ENCODE data around the gene ATXN7. TPM values are rescaled to one million over a fixed set of nuclear protein-coding genes. Genes with fewer than 3 reads are reported as not detected.

ATXN7 gene
- total RNA-seq, 2 experiments from 2014 or later = 15.2 to 35.2 TPM

- H3K79me2 ChIP-seq (ENCODE audit: insufficient read depth, low read depth, low read length) = peaks cover 92% of the 10 kb centered on the region
- H4K20me1 ChIP-seq (ENCODE audit: insufficient read depth, low read length) = peaks cover 58% of the 10 kb centered on the region
- H3K9me2 ChIP-seq (ENCODE audit: insufficient read depth, low read length) = no peaks in the 10 kb centered on the region
- BruUV-seq (replicated peaks) = no TSS peak
- peaks cover 26% of the 10 kb centered on the region for H3K4me1 ChIP-seq (ENCODE audit: insufficient read depth, low read length, poor library complexity, severe bottlenecking)
- H2AFZ ChIP-seq (ENCODE audit: low read length) = no peak overlapping the region
- H3K4me3 ChIP-seq (ENCODE audit: low read depth, low read length, poor library complexity, severe bottlenecking) = no peak overlapping the region
- TF ChIP-seq EZH2phosphoT487 (IDR thresholded peaks at IDR 0.05; ENCODE audit: borderline replicate concordance, low read depth, low read length) = no peak
- no peak for TF ChIP-seq CTCF (conservative IDR thresholded peaks at IDR 0.05; ENCODE audit: low read length)
- intact Hi-C loops (cut with micrococcal nuclease; ENCODE audit: unreplicated experiment) = no loop called here
- DNase-seq (ENCODE audit: low spot score) = no peak
- ChIA-PET POLR2A (interaction anchor here (2.5 kb wide), 1 partner anchor 10 kb away, joined by 5 read pairs; no protein-coding TSS in a partner anchor), CTCF (ENCODE audit: unreplicated experiment) (no interaction called here)
- H3K9me3 ChIP-seq (ENCODE audit: low read length) = no peaks in the 10 kb centered on the region
- peaks cover 9% of the 10 kb centered on the region for H3K36me3 ChIP-seq (ENCODE audit: insufficient read depth, low read length)
- H3K27ac ChIP-seq (ENCODE audit: low read depth, low read length, poor library complexity, severe bottlenecking) = no peak overlapping the region
- no peak overlapping the region for H3K4me2 ChIP-seq (ENCODE audit: low read length)
Observed at GRCh38 chr3:63878394-63879060, 14.9 kb downstream of the ATXN7 start.

- no peaks in the 10 kb centered on the region for H3K9me3 ChIP-seq (ENCODE audit: low read length)
- H3K4me3 ChIP-seq (ENCODE audit: low read depth, low read length, poor library complexity, severe bottlenecking) = no peak overlapping the region
- no peak for DNase-seq (ENCODE audit: low spot score)
- no TSS peak for BruUV-seq (replicated peaks)
- no peak overlapping the region for H3K4me2 ChIP-seq (ENCODE audit: low read length)
- POLR2A ChIA-PET = no interaction called here
- intact Hi-C loops (cut with micrococcal nuclease; ENCODE audit: unreplicated experiment) = no loop called here
- H4K20me1 ChIP-seq (ENCODE audit: insufficient read depth, low read length) = peaks cover 42% of the 10 kb centered on the region
- peaks cover 8% of the 10 kb centered on the region; the same call in 1 of the 2 replicates for H3K36me3 ChIP-seq (ENCODE audit: insufficient read depth, low read length)
- H3K79me2 ChIP-seq (ENCODE audit: insufficient read depth, low read depth, low read length) = peaks cover 92% of the 10 kb centered on the region
- peaks cover 19% of the 10 kb centered on the region for H3K4me1 ChIP-seq (ENCODE audit: insufficient read depth, low read length, poor library complexity, severe bottlenecking)
- no peak for TF ChIP-seq CTCF (conservative IDR thresholded peaks at IDR 0.05; ENCODE audit: low read length)
- TF ChIP-seq EZH2phosphoT487 (IDR thresholded peaks at IDR 0.05; ENCODE audit: borderline replicate concordance, low read depth, low read length) = no peak
- H3K27ac ChIP-seq (ENCODE audit: low read depth, low read length, poor library complexity, severe bottlenecking) = no peak overlapping the region
- H3K9me2 ChIP-seq (ENCODE audit: insufficient read depth, low read length) = no peaks in the 10 kb centered on the region
- H2AFZ ChIP-seq (ENCODE audit: low read length) = no peak overlapping the region
- CTCF ChIA-PET (ENCODE audit: unreplicated experiment) = no interaction called here
Observed at GRCh38 chr3:63880653-63881052, 17.0 kb downstream of the ATXN7 start.

- Histone ChIP-seq H3K9me2 (ENCODE audit: insufficient read depth, low read length) (no peaks in the 10 kb centered on the region), H4K20me1 (ENCODE audit: insufficient read depth, low read length) (peaks cover 14% of the 10 kb centered on the region; the same call in 1 of the 2 replicates), H3K4me2 (ENCODE audit: low read length) (no peak overlapping the region), H3K4me3 (ENCODE audit: low read depth, low read length, poor library complexity, severe bottlenecking) (no peak overlapping the region), H3K9me3 (ENCODE audit: low read length) (no peaks in the 10 kb centered on the region), H3K79me2 (ENCODE audit: insufficient read depth, low read depth, low read length) (peaks cover 80% of the 10 kb centered on the region), H3K4me1 (ENCODE audit: insufficient read depth, low read length, poor library complexity, severe bottlenecking) (no peaks in the 10 kb centered on the region), H2AFZ (ENCODE audit: low read length) (no peak overlapping the region), H3K27ac (ENCODE audit: low read depth, low read length, poor library complexity, severe bottlenecking) (no peak overlapping the region), H3K36me3 (ENCODE audit: insufficient read depth, low read length) (peaks cover 20% of the 10 kb centered on the region)
- TF ChIP-seq CTCF (conservative IDR thresholded peaks at IDR 0.05; ENCODE audit: low read length) = no peak
- TF ChIP-seq EZH2phosphoT487 (IDR thresholded peaks at IDR 0.05; ENCODE audit: borderline replicate concordance, low read depth, low read length) = no peak
- no peak for DNase-seq (ENCODE audit: low spot score)
- ChIA-PET CTCF (ENCODE audit: unreplicated experiment) (no interaction called here), POLR2A (no interaction called here)
- intact Hi-C loops (cut with micrococcal nuclease; ENCODE audit: unreplicated experiment) = no loop called here
- no TSS peak for BruUV-seq (replicated peaks)
Observed at GRCh38 chr3:63886858-63887257, 23.2 kb downstream of the ATXN7 start.

Measured in OCI-LY7 (cell line).